ENCODE data around the gene VGLL2. TPM values are rescaled to one million over a fixed set of nuclear protein-coding genes. Genes with fewer than 3 reads are reported as not detected.

The VGLL2 gene
- total RNA-seq, 2 experiments from 2014 or later = not detected

DNA sequence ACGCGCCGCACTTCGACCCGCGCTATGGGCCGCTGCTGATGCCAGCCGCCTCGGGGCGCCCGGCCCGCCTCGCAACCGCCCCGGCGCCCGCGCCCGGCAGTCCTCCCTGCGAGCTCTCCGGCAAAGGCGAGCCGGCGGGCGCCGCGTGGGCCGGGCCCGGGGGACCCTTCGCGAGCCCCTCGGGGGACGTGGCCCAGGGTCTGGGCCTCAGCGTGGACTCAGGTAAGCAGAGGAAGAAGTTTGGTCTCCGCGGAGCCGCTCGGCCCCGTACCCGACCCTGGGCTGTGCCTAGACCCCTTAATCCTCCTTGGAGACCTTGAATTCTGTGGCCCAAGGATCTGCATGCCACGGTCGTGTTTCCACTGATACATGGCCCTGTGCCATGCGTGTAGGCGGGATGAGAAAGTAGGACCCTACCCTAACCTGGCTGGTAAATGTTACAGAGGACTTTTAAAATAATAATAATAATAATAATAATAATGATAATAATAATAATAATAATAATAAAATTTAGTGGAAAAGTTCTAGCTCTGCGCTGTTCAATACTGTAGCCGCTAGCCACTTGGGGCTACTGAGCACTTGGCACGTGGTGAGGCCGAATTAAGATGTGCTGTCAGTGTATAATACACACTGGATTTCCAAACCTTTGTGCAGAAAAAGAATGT lies 5.6 kb downstream of the VGLL2 start:
- Mint-ChIP-seq H3K27me3 (ENCODE audit: low read depth) (peaks cover 83% of the 10 kb centered on the region), H3K9me3 (no peaks in the 10 kb centered on the region), H3K4me3 (no peak overlapping the region), H3K27ac (no peak overlapping the region), H3K36me3 (ENCODE audit: low read depth) (no peaks in the 10 kb centered on the region), H3K4me1 (ENCODE audit: low read depth) (no peaks in the 10 kb centered on the region)
- CTCF ChIA-PET = interaction anchor here (1.4 kb wide), 1 partner anchor 12 kb away, joined by 3 read pairs; no protein-coding TSS in a partner anchor
- intact Hi-C loops (cut with micrococcal nuclease) = loop anchor here (2.0 kb wide), 1 partner anchor 334 kb away; no protein-coding TSS in a partner anchor
- DNase-seq = no peak

DNA sequence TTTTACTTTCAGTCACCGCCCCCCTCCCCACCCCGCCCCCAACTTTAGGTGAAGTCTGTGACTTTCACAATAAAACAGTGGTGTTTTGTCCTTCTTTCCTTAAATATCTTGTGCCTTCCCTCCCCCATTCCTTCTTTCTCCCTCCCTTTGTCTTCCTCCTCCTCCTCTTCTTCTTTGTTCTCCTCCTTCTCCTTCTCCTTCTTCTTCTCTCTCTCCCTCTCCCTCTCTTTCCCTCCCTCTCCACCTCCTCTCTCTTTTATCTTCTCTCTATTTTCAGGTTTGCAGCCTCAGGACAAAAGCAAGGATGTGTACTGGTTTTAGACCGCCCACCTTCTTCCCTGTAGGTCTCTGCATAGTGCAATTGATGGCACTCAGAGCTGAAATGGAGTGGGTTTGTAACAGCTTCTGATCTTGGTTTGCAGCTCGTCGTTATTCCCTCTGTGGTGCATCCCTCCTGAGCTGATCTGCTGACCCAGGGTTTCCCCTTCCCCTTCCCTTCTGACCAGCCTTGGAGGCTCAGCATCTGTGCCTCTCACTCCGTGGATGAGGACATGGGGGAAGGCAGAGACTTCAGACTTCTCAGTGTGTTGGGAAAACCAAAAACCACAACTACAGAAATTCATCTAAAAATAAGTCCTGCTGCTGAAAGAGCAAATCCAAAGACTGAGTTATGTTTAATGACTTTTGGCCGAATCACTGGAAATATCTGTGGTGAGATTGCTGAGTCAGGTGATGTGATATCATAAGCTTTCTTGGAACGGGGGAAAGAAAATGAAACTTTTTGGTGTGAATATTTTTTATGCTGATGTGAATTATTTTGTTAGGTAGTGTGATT lies 6.9 kb downstream of the VGLL2 start:
- Mint-ChIP-seq H3K27me3 (ENCODE audit: low read depth) (peaks cover 72% of the 10 kb centered on the region), H3K36me3 (ENCODE audit: low read depth) (no peaks in the 10 kb centered on the region), H3K9me3 (no peaks in the 10 kb centered on the region), H3K27ac (no peak overlapping the region), H3K4me1 (ENCODE audit: low read depth) (no peaks in the 10 kb centered on the region), H3K4me3 (no peak overlapping the region)
- CTCF ChIA-PET = no interaction called here
- DNase-seq = no peak
- intact Hi-C loops (cut with micrococcal nuclease) = no loop called here

DNA sequence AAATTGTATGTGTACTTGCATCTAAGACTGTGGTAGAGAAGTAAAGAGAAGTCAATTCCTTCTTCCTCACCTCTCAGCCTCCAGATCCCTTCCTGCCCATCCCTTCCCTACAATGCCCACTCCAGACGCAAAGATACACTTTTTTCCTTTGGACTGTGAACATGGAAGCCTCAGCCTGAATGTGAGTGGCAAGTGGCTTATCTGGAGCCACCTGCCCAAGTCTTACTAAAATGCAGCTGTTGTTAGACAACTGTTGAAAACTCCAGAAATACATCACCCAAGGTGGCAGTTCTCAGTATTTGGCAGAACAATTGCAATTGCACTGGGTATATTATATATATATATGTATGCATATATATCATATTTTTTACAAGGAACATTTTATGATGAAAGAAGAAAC lies 7.5 kb downstream of the VGLL2 start:
- Mint-ChIP-seq H3K27ac (no peak overlapping the region), H3K9me3 (no peaks in the 10 kb centered on the region), H3K4me3 (no peak overlapping the region), H3K36me3 (ENCODE audit: low read depth) (no peaks in the 10 kb centered on the region), H3K27me3 (ENCODE audit: low read depth) (peaks cover 66% of the 10 kb centered on the region), H3K4me1 (ENCODE audit: low read depth) (no peaks in the 10 kb centered on the region)
- DNase-seq = no peak
- intact Hi-C loops (cut with micrococcal nuclease) = no loop called here
- CTCF ChIA-PET = no interaction called here

DNA sequence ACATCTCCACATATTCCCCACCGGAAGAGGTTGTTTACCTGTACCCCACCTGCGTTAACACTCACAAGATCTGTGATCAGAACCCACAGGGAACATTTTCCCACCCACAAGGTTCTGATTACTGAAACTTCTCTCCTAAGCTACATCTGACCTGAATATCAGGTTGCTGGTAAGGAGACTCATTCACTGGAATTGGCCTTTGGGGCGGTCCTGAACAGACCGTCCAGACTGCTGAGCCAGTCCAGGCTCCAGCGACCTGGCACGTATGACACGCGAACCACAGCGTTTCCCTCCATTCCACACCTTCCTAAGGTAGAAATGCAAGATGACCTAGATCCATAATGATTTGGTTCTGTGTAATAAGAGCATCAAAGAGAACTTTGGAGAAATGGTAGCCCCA lies 9.8 kb downstream of the VGLL2 start:
- Mint-ChIP-seq H3K9me3 (no peaks in the 10 kb centered on the region), H3K4me1 (ENCODE audit: low read depth) (no peaks in the 10 kb centered on the region), H3K27me3 (ENCODE audit: low read depth) (peaks cover 46% of the 10 kb centered on the region), H3K36me3 (ENCODE audit: low read depth) (no peaks in the 10 kb centered on the region), H3K27ac (no peak overlapping the region), H3K4me3 (no peak overlapping the region)
- CTCF ChIA-PET = no interaction called here
- no peak for DNase-seq
- intact Hi-C loops (cut with micrococcal nuclease) = no loop called here

DNA sequence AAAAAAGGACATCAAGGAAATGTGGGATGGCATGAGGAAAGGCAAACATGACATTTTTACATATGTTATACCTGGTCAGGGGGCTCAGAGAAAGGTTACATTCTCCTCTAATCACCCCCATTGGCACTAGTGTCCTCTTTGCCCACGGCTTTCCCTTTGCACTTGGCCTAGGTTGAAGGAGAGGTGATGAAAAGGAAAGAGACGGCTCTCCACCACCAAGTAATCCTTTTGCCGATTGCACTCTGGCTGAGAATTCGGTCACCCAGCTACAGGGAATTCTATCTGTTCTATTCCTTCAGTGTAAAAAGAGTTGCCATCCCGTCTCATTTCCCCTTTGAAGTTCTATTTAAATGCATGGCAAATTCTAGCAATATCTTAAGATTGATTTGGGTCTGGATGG lies 10.4 kb downstream of the VGLL2 start:
- Mint-ChIP-seq H3K4me1 (ENCODE audit: low read depth) (no peaks in the 10 kb centered on the region), H3K4me3 (no peak overlapping the region), H3K27me3 (ENCODE audit: low read depth) (peaks cover 44% of the 10 kb centered on the region), H3K27ac (no peak overlapping the region), H3K36me3 (ENCODE audit: low read depth) (no peaks in the 10 kb centered on the region), H3K9me3 (no peaks in the 10 kb centered on the region)
- CTCF ChIA-PET = no interaction called here
- no peak for DNase-seq
- intact Hi-C loops (cut with micrococcal nuclease) = no loop called here

DNA sequence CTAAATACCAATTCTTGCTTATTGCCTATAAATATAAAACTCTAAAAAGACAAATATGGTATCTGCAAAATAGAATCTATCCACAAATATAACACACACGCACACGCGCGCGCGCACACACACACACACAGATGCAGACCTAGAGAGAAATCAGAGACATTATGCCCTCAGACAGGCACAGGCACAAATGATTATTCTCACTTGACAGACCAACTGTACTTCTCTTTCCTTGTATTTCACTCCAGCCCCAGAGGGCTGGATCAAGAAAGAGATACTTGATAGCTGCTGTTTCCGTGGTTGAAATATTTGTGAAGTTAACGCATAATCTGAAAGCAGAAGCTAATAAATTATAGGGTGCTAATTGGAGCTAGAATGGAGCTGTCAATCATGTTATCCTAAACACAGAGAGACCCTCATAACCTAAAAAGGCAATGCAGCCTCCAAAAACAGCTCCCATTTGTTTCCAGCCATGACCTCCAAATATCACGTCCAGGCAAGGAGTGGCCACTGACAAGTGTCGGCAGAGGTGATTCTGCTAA lies 11.5 kb downstream of the VGLL2 start:
- Mint-ChIP-seq H3K4me3 (no peak overlapping the region), H3K27me3 (ENCODE audit: low read depth) (peaks cover 38% of the 10 kb centered on the region), H3K36me3 (ENCODE audit: low read depth) (no peaks in the 10 kb centered on the region), H3K27ac (no peak overlapping the region), H3K4me1 (ENCODE audit: low read depth) (no peaks in the 10 kb centered on the region), H3K9me3 (no peaks in the 10 kb centered on the region)
- no peak for DNase-seq
- intact Hi-C loops (cut with micrococcal nuclease) = no loop called here
- CTCF ChIA-PET = no interaction called here

DNA sequence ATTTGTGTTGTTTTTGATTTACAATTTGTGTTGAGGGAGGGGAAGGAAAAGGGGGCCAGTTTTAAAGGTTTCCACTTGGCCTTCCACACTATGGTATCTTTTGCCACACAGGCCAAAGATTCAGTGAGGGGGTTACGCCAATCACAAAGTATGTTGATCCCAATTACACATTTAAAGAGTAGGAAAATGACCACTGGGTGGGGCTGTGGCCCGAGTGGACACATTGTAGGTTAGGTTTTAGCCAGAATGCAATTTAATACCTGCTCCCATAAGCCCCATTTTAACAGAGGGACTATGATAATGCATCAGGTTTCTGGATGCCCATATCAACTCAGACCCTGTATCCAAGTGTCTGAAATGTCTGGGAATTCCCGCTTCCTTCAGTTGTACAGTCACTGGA lies 15.6 kb downstream of the VGLL2 start:
- intact Hi-C loops (cut with micrococcal nuclease) = no loop called here
- DNase-seq = no peak
- no peak overlapping the region for H3K27ac Mint-ChIP-seq
- H3K4me3 Mint-ChIP-seq = no peak overlapping the region
- CTCF ChIA-PET = no interaction called here
- no peaks in the 10 kb centered on the region for H3K36me3 Mint-ChIP-seq (ENCODE audit: low read depth)
- peaks cover 6% of the 10 kb centered on the region for H3K27me3 Mint-ChIP-seq (ENCODE audit: low read depth)
- no peaks in the 10 kb centered on the region for H3K9me3 Mint-ChIP-seq
- no peaks in the 10 kb centered on the region for H3K4me1 Mint-ChIP-seq (ENCODE audit: low read depth)

DNA sequence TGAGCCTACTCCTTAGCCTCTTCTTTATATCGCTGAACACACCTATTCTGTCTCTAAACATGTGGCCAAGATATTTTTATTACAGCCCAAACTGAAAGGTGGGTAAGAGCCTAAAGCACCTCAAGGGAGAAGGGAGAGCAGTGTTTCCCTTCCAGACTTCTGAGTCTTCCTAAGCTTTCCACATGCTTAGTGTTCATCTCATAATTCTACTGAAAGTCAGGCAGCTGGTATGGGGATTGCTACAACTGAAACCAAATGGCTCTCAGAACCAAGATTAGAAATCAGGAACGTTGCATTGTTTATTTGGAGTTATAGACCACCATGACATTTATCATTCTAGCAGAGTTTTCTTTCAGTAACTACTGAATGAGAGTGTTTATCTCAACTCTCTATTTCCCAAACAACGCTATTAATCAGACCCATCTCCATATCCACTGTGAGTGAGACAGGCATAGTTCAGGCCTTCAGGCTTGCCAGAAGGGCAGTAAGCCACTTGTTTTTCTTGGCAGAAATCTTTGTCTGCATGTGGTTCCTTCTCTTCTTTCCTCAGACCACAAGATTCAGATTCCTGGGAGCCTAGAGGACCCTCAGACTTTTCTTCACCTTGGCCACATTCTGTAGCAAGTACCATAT lies 22.8 kb downstream of the VGLL2 start:
- Mint-ChIP-seq H3K4me1 (ENCODE audit: low read depth) (no peaks in the 10 kb centered on the region), H3K4me3 (no peak overlapping the region), H3K27ac (no peak overlapping the region), H3K27me3 (ENCODE audit: low read depth) (peaks cover 16% of the 10 kb centered on the region), H3K9me3 (no peaks in the 10 kb centered on the region), H3K36me3 (ENCODE audit: low read depth) (peaks cover 2% of the 10 kb centered on the region)
- CTCF ChIA-PET = no interaction called here
- no peak for DNase-seq
- intact Hi-C loops (cut with micrococcal nuclease) = no loop called here

DNA sequence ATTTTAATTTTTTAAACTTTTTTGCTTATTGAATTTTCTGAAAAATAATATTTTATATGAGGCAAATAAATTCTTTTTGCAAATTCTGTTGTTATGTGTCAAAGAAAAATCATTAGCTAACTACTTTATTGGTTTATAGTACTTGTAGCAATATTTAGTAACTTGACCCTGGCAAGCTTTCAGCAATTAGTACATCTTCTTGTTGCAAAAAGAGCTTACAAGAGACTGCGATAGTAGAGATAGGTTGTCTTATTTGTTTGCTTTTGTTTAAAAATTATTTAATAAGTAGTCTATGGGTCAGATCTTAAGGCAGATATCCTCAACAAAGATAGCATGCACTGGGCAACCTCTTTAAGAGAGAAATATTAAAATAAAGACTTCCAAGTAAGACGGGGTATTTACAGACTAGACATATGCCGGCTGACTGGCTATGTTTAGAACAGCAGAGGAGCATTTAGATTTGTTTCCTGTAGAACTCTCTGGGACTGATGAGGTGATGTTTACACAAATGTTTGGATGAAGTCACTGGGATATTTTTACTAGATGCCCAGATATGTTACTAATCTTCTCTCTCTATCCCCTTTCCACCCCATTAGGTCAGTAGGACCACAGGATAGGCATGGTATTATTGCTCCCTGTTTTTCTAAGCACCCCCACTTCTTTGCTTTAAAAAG lies 25.0 kb downstream of the VGLL2 start:
- no peak for DNase-seq
- intact Hi-C loops (cut with micrococcal nuclease) = no loop called here
- Mint-ChIP-seq H3K27me3 (ENCODE audit: low read depth) (peaks cover 25% of the 10 kb centered on the region), H3K36me3 (ENCODE audit: low read depth) (peaks cover 2% of the 10 kb centered on the region), H3K4me3 (no peak overlapping the region), H3K4me1 (ENCODE audit: low read depth) (no peaks in the 10 kb centered on the region), H3K27ac (no peak overlapping the region), H3K9me3 (no peaks in the 10 kb centered on the region)
- CTCF ChIA-PET = no interaction called here

DNA sequence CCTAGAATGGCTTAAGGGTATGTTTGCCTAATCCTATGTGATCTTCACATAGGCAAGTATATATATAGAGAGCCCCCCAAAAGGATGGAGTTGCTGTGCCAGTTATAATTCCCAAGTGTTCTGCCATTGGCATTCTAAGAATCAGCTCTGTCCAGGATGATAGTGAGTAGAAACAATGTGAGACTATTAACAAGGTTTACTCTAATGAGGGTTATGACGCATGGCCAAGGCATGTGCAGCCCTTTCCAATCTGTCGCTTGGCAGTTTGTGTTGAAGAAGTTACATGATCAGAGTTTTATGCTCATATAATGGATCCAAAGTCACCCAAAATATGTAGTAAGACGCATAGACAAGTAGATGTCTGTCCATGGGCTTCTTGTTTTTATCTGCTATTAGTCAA lies 33.6 kb downstream of the VGLL2 start:
- DNase-seq = no peak
- peaks cover 9% of the 10 kb centered on the region for H3K27me3 Mint-ChIP-seq (ENCODE audit: low read depth)
- CTCF ChIA-PET = no interaction called here
- no peaks in the 10 kb centered on the region for H3K9me3 Mint-ChIP-seq
- H3K27ac Mint-ChIP-seq = no peak overlapping the region
- no peak overlapping the region for H3K4me3 Mint-ChIP-seq
- no peaks in the 10 kb centered on the region for H3K36me3 Mint-ChIP-seq (ENCODE audit: low read depth)
- no peaks in the 10 kb centered on the region for H3K4me1 Mint-ChIP-seq (ENCODE audit: low read depth)
- intact Hi-C loops (cut with micrococcal nuclease) = no loop called here

DNA sequence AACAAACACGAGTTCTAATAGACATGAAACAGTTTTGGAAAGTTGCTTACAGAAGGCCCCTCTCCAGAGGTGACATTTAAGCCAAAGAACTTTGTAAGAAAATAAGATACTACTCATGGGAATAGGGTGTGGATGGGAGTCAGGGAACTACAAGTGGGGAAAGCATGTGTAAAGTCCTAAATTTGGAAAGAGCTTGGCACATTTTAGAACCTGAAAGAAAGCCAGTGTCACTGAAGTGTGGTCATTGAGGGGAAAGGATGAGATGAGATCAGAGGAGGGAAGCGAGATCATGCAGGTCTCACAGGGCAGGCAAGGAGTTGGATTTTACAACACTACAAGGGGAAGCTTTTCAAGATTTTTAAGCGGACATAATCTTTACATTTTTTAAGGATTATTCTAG lies 38.0 kb downstream of the VGLL2 start:
- no peak overlapping the region for H3K27ac Mint-ChIP-seq
- H3K4me1 Mint-ChIP-seq (ENCODE audit: low read depth) = no peaks in the 10 kb centered on the region
- no peaks in the 10 kb centered on the region for H3K36me3 Mint-ChIP-seq (ENCODE audit: low read depth)
- CTCF ChIA-PET = no interaction called here
- H3K4me3 Mint-ChIP-seq = no peak overlapping the region
- no peaks in the 10 kb centered on the region for H3K9me3 Mint-ChIP-seq
- H3K27me3 Mint-ChIP-seq (ENCODE audit: low read depth) = peaks cover 2% of the 10 kb centered on the region
- DNase-seq = no peak
- intact Hi-C loops (cut with micrococcal nuclease) = no loop called here

DNA sequence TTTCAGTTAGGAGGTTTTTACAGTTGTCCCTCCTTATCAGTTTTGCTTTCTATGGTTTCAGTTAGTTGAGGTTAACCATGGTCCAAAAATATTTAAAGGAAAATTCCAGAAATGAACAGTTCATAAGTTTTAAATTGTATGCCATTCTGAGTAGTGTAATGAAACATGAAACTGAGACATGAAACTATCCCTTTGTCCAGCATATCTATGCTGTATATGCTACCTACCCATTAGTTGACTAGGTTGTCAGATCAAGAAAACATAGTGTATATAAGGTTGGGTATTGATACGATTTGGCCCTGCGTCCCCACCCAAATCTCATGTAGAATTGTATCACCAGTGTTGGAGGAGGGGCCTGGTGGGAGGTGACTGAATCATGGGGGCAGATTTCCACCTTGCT lies 39.1 kb downstream of the VGLL2 start:
- CTCF ChIA-PET = no interaction called here
- intact Hi-C loops (cut with micrococcal nuclease) = no loop called here

More for the DNA sequence above, 39.1 kb downstream of the VGLL2 start:
- Mint-ChIP-seq H3K4me1 (ENCODE audit: low read depth) (no peaks in the 10 kb centered on the region), H3K27ac (no peak overlapping the region), H3K4me3 (no peak overlapping the region), H3K36me3 (ENCODE audit: low read depth) (no peaks in the 10 kb centered on the region), H3K27me3 (ENCODE audit: low read depth) (peaks cover 2% of the 10 kb centered on the region), H3K9me3 (no peaks in the 10 kb centered on the region)
- no peak for DNase-seq

Data from activated naive CD4-positive, alpha-beta T cell treated with anti-CD3 and anti-CD28 coated beads for 36 hours (primary cell).